ENCODE results near the gene TTK.
A peak's percentile ranks its signal among the peaks of the same experiment; 100 is the strongest.

The TTK gene

GRCh38 chr6:80004173-80005072, at the start of gene TTK:
Gene TTK (plus strand): TSS chr6:80004649. CDS start chr6:80005844, 1,195 bp downstream.
- peak; percentile 95 for DNase-seq

- DNase-seq = no peak
Measured at GRCh38 chr6:79954849-79955248, 49.6 kb upstream of the TTK start.

GRCh38 chr6:79964607-79965081, 39.8 kb upstream of the TTK start:
- no peak for DNase-seq

GRCh38 chr6:79967178-79967577, 37.3 kb upstream of the TTK start:
- DNase-seq = no peak

- DNase-seq = no peak
Measured at GRCh38 chr6:79969784-79970183, 34.7 kb upstream of the TTK start.

- DNase-seq = no peak
Measured at GRCh38 chr6:79971193-79971592, 33.3 kb upstream of the TTK start.

- DNase-seq = no peak
Measured at GRCh38 chr6:79981652-79982051, 22.8 kb upstream of the TTK start.

GRCh38 chr6:79984261-79984660, 20.2 kb upstream of the TTK start:
- DNase-seq = no peak

GRCh38 chr6:79985128-79985527, 19.3 kb upstream of the TTK start:
- DNase-seq = no peak

GRCh38 chr6:79989641-79990040, 14.8 kb upstream of the TTK start:
- no peak for DNase-seq

GRCh38 chr6:79993012-79993910, 11.2 kb upstream of the TTK start:
- DNase-seq = no peak

GRCh38 chr6:79993911-79994309, 10.5 kb upstream of the TTK start:
- DNase-seq = no peak

GRCh38 chr6:79997728-79998127, 6.7 kb upstream of the TTK start:
- DNase-seq = no peak

GRCh38 chr6:80001337-80001736, 3.1 kb upstream of the TTK start:
- no peak for DNase-seq

GRCh38 chr6:80003826-80004172, 650 bp upstream of the TTK start:
- DNase-seq = peak; percentile 73

GRCh38 chr6:80005406-80005805, 957 bp downstream of the TTK start:
- DNase-seq = no peak

GRCh38 chr6:80006541-80006940, 2.1 kb downstream of the TTK start:
- no peak for DNase-seq

- DNase-seq = no peak
Measured at GRCh38 chr6:80009531-80009930, 5.1 kb downstream of the TTK start.

GRCh38 chr6:80010288-80010687, 5.8 kb downstream of the TTK start:
- no peak for DNase-seq

GRCh38 chr6:80015839-80016435, 11.5 kb downstream of the TTK start:
- DNase-seq = no peak

GRCh38 chr6:80020381-80021120, 16.1 kb downstream of the TTK start:
- no peak for DNase-seq

- no peak for DNase-seq
Measured at GRCh38 chr6:80021131-80021530, 16.7 kb downstream of the TTK start.

- DNase-seq = no peak
Measured at GRCh38 chr6:80021591-80021990, 17.1 kb downstream of the TTK start.
